HL-60/S4 treated with phorbol 12-myristate 13-acetate at 8.2 ng/mL for 4 days and 3 days (cell line): ENCODE results near the gene TTPAL.

ENCODE experiments used
- in situ Hi-C: fragments of 300-500 bp; cut with MboI; formaldehyde crosslinking; loops from 2 replicates; pipeline ENCODE4 v1.15.0; 2022; ENCODE audit warnings: low sequenced_read_pairs

TTPAL gene

DNA sequence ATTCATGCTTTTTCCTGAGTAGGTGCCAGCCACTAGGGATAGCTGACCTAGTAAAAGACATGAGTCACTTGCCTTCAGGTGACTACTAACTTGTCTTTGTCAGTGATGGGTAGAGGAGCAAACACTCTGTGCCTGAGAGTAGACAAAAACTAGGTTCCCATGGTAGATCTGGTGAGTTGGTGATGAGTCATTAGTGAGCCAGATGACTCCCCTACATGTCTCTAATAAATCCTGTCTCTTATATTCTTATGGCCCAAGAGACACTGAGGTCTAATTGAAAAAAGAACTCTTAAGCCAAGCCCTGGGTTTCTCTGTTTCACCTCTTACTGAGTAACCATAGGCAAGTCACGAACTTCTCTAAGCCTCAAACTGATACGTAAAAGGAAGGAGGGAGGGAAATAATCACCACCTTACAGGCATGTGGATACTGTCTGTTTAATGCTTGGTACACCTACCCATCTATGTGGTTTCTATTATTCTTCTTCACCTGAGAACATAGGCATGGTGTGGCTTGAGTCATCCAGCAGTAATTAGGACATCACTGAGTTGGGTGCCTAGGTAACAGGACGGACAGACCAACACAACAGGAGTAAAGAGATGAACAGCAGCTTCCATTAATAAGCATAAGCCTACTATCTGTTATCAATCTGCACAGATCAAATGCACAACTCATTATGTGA is 20.3 kb downstream of the TTPAL start:
- in situ Hi-C loops: no loop called here

DNA sequence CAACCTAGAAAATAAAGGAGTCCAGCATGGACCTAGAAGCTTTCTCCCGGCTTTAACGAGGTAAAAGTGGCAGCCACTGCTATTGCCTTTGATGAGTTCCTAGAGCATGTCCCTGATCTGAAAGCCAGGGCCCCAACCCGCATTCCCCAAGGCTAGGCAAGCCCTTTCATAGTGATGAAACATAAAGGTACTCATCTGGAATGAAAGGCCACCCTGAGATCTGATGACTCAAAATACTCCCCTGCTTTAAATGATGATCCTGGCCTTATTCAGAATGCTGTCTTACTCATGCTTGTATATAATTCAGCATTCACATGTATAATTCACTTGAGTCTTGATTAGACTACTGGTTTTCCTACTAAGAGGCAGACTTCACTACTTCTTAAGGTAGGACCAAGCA is 21.3 kb downstream of the TTPAL start:
- in situ Hi-C loops: no loop called here

- in situ Hi-C loops: no loop called here
These were observed 22.1 kb downstream of the TTPAL start for GRCh38 chr20:44497761-44498160.

DNA sequence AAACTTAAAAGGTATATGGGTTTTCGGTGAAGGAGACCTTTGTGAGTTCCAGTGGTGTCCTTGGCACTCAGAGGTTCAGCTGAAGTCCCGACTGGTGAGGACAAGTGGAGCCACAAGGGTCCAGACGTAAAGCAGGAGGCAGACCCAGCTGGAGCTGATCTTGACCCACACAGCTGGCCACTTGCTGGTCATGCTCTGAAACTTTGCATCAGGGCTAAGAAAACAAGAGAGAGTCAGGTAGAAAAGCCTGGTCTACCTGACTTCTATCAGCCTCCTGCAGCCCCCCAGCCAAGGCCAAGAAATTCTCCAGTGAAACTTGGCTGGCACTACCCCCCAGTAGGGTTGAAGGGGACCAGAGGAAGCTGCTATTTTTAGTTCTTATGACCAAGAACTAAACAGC is 24.5 kb downstream of the TTPAL start:
- in situ Hi-C loops: no loop called here

- in situ Hi-C loops: no loop called here
These were observed 25.8 kb downstream of the TTPAL start for GRCh38 chr20:44501448-44501847.

- in situ Hi-C loops: no loop called here
These were observed 27.3 kb downstream of the TTPAL start for GRCh38 chr20:44502968-44503367.

DNA sequence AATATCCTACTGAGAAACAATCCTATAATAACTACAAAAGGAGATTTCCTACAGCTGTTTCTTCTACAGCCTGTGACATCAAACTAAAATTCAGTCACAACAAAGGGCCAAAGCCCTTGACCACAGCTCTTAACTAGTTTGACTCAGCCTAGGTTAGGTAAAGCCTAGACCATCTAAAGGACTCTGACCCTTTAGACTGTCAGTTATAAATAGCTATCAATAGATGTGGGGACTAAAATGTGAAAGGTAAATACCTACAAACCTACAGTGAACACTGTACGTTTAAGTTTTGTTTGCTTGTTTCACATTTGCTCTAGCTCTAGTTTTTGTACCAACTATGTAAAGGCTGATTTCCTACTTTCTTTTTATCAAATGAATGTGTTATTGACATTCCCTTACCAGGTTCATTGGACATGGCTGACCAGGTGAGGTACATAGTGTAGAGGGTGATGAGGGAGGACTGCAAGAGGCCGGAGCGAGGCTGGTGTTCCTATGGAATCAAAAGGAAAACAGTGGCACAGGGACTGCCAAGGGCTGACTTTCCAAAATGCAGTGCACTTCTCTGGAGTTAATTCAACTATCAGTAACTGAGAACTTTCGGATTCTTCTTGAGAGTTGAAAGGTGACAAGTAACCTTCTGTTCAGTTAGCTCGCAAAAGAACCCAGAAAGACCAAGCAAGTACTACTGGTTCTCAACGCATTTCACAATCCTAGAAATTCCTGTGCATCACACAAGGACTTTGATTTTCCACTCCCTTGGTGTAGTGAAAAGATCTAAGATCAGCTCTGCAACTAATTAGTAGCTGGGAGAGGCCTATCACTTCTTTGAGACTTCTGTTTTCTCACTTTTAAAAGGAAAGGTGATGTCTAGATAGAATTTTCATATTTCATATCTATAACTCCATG is 29.0 kb downstream of the TTPAL start:
- in situ Hi-C loops: no loop called here

- in situ Hi-C loops: no loop called here
These were observed 34.1 kb downstream of the TTPAL start for GRCh38 chr20:44509762-44510161.

DNA sequence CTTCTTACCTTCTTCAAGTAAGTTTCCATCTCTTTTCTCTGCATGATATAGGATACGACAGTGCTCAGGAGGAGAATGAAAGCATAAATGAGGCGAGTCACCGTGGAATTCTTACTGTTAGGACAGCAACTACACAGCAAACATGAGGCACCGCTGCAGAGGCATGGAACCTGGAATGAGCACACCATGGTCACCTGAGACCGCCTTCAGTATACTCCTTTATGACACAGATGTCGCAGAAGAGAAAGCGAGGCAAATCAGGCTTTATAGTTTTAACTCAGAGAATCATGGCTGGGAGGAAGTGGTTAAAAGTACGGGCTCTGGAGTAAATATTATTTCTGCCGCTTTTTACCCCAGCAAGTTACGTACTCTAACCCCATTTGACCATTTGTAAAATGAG is 38.2 kb downstream of the TTPAL start:
- in situ Hi-C loops: no loop called here

DNA sequence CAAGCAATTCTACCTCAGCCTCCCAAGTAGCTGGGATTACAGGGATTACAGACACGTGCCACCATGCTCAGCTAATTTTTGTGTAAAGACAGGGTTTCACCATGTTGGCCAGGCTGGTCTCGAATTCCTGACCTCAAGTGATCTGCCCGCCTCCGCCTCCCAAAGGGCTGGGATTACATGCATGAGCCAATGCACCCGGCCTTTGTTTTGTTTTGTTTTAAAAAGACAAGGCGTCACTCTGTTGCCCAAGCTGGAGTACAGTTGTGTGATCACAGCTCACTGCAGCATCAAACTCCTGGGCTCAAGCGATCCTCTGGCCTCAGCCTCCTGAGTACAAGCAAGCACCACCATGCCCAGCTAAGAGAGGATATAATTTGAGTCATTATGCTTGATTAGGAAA is 40.8 kb downstream of the TTPAL start:
- in situ Hi-C loops: no loop called here

- in situ Hi-C loops: no loop called here
These were observed 41.8 kb downstream of the TTPAL start for GRCh38 chr20:44517454-44517853.

DNA sequence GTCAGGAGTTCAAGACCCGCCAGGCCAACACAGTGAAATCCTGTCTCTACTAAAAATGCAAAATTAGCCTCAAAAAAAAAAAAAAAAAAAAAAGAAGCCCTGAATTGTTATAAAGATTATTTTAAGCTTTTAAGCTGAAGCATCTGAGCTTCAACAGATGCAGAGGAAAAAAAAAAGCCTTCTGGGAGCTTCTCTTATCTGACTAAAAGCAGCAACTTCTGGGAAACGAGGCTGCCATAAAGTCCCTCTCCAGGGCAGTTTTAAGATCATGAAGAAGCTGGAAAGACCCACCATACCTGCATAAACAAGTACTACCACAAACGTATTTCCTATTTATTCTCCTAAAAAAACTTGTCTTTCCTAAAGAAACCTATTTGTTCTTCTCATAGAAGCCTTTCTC is 42.6 kb downstream of the TTPAL start:
- in situ Hi-C loops: no loop called here

DNA sequence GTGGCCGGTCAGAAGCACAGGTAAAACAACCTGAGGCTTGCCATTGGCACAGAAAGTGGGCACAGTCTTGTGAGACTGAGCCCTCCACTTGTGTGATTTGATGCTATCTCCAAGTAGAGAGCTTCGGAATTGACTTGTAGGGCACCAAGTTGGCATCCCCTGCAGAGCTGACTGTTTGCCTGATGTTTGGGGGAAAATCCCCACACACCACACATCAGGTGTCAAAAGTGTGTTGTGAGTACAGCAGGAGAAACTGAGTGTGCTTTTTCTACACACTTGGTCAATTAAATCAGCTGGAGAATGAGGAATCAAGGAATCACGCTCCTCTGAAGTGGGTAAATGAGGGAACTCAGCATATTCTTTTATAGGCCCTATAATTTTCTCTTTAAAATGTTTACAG is 45.2 kb downstream of the TTPAL start:
- in situ Hi-C loops: no loop called here

DNA sequence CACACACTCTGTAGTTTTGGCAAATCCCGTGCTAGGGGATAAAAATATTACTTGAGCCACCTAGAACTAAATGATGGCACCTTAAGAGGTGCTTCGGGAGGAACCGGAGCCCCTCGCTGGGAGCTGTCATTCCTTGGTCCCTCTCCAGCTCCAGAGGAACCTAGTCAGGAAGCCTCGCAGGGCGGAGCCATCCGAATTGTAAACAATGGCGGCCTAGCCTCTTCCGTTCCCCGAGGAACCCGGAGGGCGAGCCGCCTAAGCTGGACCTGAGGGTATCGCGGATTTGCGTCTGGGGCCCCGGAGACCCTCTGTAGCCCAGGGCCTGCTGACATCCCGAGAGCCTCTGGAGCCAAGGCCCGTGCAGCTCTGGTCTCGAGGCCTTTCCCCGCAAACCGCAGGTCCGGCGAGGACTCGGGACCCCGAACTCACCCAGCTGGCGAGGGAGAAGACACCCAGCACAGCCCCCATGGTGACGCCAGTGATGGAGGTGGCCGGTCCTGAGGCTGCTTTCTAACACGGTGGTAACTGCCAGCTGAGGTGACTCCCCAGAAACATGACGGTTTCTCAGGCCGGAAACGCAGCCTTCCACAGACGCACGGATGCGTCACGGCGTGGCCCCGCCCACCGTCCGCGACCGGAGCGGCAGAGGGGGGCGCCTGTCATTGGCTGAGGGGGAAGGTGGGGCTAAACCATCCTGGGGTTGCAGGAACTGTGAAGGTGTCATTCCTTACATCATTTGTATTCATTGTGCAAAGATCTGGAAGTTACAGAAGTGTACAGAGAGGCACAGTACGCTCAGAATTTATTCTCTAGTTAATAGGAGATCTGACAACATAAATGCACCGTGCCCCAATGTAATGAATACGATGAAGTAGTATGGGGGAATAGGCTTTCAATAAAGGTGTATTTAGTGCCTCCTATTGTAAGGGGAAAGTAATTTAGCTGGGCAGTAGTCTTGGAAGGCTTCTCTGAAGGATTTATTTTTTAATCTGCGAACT is 46.1 kb downstream of the TTPAL start, which contains the start of gene SERINC3:
Gene SERINC3 (minus strand): TSS at position 587 of the 998 bp plus-strand sequence. CDS start 119 bp downstream, at position 468.
- in situ Hi-C loops: no loop called here

- in situ Hi-C loops: no loop called here
These were observed 47.2 kb downstream of the TTPAL start for GRCh38 chr20:44522841-44523240.

DNA sequence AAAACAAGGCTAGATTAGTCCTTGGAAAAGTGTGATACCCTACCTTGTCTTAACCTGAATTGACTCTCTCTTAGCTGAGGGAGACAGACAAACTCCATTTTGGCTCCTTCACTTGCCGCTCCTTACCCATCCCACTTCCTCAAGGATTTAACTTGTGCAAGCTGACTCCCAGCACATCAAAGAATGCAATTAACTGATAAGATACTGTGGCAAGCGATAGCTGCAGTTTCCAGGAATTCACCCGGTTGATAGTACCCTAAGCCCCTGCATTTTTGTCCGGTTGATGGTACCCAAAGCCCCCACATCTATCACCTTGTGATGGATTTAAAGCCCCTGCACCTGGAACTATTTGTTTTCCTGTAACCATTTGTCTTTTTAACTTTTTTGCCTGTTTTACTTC is 48.1 kb downstream of the TTPAL start:
- in situ Hi-C loops: no loop called here

GRCh38 chr20:44526129-44526528 is 50.5 kb downstream of the TTPAL start:
- in situ Hi-C loops: no loop called here

DNA sequence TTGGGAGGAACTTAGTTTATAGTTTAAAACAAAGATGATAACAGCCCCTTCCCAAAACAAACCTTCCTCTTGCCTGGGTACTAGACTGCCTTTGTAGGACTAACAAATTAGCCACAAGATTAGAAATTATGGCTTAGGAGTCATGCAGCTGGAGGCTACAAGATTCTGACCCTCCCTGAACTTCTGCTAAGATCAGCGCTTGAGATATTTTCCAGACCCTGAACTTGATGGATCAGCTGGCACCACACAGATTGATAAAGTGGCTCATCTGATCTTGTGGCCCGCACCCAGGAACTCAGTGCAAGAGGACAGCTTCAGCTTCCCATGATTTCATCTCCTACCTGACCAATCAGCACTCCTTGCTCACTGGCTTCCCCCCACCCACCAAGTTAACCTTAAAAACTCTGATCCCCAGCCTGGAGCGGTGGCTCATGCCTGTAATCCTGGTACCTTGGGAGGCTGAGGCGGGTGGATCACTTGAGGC is 52.1 kb downstream of the TTPAL start:
- in situ Hi-C loops: no loop called here

DNA sequence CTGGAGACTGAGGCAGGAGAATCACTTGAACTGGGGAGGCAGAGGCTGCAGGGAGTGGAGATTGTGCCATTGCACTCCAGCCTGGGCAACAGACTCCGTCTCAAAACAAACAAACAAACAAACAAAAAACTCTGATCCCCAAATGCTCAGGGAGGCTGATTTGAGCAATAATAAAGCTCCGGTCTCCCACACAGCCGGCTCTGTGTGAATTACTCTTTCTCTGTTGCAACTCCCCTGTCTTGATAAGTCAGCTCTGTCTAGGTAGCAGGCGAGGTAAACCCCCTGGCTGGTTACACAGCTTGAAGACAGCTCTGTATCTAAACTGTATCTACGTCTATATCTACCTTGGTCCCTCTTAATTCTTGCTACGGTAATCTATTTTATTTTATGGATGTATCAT is 52.6 kb downstream of the TTPAL start:
- in situ Hi-C loops: no loop called here

DNA sequence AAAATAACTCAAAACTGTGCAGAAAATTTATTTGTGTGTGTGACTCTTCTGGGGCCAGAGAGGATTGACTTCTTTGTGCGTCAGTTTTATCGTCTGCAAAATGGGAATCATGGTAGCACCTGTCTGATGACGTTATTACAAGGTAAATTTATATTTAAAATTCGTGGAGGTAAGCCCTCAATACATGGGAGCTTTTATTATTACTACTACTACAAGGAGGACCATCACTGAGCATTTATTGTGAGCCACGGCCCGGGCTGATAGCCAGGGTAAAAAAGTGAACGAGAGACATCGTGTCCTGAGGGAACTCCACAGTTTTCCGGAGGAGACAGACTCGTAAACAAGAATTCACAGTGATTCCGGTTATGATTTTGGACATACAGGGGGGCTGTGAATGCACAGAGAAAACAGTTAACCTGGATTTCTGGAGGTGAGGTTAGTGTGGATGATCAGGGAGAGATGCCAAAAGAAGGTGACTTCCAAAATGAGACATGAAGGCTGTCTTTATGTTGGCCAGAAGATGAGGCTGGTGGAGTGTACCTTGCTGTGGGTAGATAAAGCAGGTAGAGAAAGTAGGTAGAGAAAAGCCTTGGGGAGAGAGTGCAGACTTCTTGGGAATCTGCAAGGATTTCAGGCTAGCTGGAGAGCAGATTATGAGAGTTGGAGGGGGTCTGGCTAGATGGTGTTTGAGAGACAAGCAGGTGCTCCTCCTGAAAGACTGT is 56.7 kb downstream of the TTPAL start:
- in situ Hi-C loops: no loop called here
